ENCODE results near the gene DTNB.

DNA sequence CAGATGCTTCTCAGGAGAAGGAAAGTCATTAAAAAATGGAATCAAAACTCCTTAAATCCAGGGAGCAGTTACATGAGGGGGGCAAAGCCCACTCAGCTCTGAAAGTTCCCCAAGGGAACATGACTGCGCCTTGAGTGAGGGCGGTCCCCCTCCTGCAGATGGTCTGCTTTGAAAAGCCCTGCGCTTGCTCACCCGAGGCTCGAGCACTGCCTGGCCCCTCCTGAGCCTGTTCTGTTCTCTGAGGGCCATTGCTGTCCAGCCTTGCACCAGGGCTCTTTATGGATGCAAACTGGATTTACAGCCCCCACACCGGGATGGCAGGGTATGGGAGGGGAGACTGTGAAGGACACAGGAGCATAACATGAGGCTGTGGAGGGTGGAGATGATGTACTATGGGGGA, 293.8 kb downstream of the DTNB start:
- TF ChIP-seq POLR2AphosphoS5 (IDR thresholded peaks at IDR 0.05; ENCODE audit: low read depth, low read length) (no peak), POLR2A (IDR thresholded peaks at IDR 0.05; ENCODE audit: low read depth, low read length) (no peak), TAF1 (IDR thresholded peaks at IDR 0.05; ENCODE audit: low read depth, low read length) (no peak), SPI1 (IDR thresholded peaks at IDR 0.05; ENCODE audit: low read depth, low read length) (no peak), POU2F2 (IDR thresholded peaks at IDR 0.05; ENCODE audit: low read depth, low read length) (no peak), PAX5 (IDR thresholded peaks at IDR 0.05; ENCODE audit: insufficient read depth, low read length, severe bottlenecking) (no peak)

All from GM12891 (cell line).